PC-3 (cell line): ENCODE measurements around the gene GATC.

ENCODE experiments used
- EZH2 ChIP-seq: fragments of 300-600 bp; sonication (generic); IDR thresholded peaks from one replicate; pipeline ENCODE4 v1.6.1; 2017; ENCODE audit warnings: antibody characterized with exemption, mild to moderate bottlenecking, low read length; ENCODE audit not compliant: unreplicated experiment
- EZH2phosphoT487 ChIP-seq: fragments of 300-600 bp; sonication (generic); IDR thresholded peaks from 2 replicates; pipeline ENCODE4 v1.6.1; 2018; ENCODE audit warnings: mild to moderate bottlenecking, antibody characterized with exemption, low read length, borderline replicate concordance
- TF ChIP-seq, protein P1 (sequence below): fragments of 300-600 bp; sonication (generic); conservative IDR thresholded peaks from 2 replicates; pipeline ENCODE4 v1.5.1; 2017; ENCODE audit warnings: antibody characterized with exemption, low read depth, mild to moderate bottlenecking, low read length

DNA sequence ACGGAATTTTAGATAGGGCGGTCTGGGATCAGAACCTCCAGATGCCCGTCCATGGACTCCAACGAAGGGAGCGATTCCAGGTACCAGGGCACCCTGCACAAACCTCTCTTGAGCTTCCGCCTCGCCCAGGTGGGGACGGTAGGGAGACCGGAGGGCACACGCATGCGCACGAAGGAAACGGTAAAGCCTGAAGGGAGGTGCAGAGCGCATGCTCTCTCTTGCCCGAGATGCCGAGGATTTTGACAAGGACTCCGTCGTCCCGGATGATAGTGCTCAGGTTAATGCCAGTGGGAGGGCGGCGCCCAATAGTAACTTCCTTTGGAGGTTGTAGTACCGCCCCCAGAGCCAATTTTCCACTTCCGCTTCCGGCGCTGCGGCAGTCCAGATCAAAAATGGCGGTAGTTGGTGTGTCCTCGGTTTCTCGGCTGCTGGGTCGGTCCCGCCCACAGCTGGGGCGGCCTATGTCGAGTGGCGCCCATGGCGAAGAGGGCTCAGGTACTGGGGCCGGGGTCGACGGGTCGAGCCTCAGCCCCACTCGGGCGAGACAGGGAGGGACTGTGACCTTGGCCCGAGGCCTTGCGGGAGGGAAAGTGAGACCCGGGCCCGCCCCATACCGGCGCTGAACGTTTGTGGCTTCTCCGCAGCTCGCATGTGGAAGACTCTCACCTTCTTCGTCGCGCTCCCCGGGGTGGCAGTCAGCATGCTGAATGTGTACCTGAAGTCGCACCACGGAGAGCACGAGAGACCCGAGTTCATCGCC is 8.3 kb upstream of the GATC start, which contains the start of gene COX6A1:
- no peak for TF ChIP-seq EZH2
- TF ChIP-seq, protein P1, sequence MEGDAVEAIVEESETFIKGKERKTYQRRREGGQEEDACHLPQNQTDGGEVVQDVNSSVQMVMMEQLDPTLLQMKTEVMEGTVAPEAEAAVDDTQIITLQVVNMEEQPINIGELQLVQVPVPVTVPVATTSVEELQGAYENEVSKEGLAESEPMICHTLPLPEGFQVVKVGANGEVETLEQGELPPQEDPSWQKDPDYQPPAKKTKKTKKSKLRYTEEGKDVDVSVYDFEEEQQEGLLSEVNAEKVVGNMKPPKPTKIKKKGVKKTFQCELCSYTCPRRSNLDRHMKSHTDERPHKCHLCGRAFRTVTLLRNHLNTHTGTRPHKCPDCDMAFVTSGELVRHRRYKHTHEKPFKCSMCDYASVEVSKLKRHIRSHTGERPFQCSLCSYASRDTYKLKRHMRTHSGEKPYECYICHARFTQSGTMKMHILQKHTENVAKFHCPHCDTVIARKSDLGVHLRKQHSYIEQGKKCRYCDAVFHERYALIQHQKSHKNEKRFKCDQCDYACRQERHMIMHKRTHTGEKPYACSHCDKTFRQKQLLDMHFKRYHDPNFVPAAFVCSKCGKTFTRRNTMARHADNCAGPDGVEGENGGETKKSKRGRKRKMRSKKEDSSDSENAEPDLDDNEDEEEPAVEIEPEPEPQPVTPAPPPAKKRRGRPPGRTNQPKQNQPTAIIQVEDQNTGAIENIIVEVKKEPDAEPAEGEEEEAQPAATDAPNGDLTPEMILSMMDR: no peak
- TF ChIP-seq EZH2phosphoT487: no peak
